GDM1 (cell line): ENCODE results near the gene DIP2C.
"Not testable (repeated sequence)": the region's sequence is repeated elsewhere in the genome, so short reads cannot be mapped to it uniquely, and the experiment has no call there.

Experiments
- DNase-seq: peaks from one replicate; lab custom pipeline; 2025; lab: John Stamatoyannopoulos, UW

The DIP2C gene

DNA sequence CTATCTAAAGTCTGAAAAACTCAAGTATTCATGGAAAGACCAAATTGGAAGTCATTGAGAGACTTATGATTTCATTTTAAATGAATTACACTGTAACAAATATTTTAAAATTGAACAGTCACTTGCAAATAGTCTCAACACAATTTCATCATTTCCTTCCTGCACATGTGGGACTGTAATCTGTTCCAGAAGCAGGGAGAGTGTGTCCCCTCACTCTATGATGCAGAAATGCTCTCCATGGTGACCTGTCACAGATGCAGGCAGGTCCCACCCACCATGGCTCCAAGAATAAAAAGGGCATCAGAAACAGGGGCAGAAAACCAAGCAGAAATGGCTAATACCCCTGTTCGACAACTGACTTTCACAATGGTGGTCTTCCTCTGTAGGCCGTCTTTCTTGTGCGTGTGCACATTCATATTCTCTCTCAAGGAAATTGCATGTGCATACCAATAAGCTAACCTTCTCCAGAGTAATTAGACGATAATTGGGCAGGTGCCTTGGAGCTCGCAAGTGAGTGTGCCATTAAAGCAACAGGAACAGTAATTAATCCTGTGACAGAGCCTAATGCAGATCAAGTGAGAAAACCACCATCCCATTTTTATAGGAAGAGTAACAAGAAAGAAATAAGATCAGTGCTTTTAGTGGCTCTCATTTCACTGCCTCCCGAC, 383.3 kb downstream of the DIP2C start:
- DNase-seq: no peak

DNA sequence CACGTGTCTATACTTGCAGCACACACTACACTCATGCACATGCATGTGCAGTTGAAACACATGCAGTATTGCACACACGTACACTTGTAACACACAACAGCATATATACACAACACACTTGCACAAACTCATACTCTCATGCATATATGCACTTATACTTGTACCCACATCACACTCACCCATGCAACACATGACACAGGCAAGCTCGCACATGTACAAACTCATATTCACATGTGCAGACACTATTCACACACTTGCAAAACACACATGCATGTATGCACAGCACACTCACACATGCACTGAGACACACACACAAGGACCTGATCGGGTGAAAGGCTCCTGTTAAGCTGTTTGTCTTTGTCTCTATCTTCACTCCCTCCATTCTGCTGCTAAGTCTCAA, 384.4 kb downstream of the DIP2C start:
- no peak for DNase-seq

DNA sequence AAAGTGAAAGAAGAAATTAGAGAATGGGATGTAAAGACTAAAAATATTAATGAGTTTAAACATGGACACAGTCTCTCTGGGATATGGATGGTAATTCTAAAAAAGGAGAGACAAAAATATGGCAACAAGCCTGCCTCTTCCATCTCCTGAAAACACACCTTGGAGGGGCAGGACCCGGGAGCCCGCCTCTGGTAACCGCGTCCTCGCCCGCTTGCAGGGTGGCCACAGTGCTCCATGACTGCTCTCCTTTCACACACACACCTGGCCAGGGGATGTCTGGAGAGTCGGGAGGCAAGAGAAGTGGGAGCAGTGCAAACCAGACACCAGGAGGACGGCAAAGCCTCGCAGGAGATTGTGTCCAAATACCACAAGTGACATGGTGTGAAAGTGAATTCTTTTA, 387.9 kb downstream of the DIP2C start:
- no peak for DNase-seq

DNA sequence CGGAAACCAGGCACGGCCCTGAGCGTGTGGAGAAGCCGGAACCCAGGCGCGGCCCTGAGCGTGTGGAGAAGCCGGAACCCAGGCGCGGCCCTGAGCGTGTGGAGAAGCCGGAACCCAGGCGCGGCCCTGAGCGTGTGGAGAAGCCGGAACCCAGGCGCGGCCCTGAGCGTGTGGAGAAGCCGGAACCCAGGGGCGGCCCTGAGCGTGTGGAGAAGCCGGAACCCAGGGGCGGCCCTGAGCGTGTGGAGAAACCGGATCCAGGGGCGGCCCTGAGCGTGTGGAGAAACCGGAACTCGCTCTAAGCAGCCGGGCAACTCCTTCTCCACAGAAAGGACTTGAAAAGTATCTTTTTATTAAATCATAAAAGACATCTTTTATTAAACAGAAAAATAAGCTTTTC, 388.9 kb downstream of the DIP2C start:
- DNase-seq: not testable (repeated sequence)

DNA sequence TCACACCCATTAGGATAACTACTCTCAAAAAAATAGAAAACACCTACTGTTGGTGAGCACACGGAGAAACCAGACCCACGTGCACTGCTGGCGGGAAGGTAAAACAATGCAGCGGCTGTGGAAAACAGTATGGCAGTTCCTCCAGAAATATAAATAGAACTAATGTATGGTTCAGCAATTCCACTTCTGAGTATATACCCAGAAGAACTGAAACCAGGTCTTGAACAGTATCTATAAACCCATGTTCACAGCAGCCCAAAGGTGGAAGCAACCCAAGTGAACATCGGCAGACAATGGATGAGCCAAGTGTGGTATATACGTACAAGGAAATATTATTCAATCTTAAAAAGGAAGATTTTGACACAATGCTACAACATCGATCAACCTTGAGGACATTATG, 389.5 kb downstream of the DIP2C start:
- DNase-seq: no peak

DNA sequence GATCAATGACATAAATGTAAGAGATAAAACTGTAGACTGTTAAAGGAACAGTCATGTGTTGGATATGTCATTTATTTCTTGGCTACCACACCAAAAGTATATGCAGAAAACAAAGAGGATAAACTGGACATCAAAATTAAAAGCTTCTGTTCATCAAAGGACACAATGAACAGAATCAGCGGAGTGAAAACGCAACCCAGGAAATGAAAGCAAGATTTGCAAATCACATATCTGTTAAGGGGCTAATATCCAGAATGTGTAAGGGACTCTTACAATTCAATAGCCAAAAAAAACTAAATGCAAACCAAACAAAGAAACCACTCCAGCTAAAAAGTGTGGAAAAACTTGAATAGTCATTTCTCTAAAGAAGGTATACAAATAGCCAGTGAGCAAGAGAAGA, 390.0 kb downstream of the DIP2C start:
- no peak for DNase-seq

DNA sequence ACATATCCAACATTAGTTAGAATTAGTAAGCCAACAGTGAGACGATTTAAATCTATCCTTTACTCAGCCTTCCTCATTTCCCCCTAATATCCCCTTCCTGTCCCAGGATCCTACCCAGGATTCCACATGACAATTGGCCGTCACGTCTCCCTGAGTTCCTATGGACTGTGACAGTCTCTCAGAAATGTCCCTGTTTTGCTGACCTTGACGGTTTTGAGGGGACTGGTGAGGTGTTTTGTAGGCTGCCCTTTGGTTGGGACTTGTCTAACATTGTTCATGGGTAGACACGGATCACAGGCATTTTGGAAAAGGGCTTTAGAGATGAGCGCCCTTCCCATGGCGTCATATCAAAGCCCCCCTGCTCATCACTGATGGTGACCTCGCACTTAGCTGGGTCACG, 391.4 kb downstream of the DIP2C start:
- no peak for DNase-seq

DNA sequence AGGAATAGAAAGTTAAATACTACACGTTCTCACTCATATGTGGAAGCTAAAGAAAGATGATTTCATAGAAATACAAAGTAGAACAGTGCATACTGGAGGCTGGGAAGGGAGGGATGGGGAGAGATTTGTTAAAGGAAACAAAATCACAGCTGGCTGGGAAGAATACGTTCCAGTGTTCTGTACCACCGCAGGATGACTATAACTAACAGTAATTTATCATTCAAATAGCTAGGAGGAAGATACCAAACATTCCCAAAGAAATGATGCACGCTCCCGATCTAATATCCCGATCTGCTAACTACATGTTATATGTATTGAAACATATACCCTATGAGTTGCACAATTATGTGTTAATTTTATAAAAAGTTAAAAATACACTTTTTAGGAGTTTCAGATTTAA, 391.9 kb downstream of the DIP2C start:
- no peak for DNase-seq

DNA sequence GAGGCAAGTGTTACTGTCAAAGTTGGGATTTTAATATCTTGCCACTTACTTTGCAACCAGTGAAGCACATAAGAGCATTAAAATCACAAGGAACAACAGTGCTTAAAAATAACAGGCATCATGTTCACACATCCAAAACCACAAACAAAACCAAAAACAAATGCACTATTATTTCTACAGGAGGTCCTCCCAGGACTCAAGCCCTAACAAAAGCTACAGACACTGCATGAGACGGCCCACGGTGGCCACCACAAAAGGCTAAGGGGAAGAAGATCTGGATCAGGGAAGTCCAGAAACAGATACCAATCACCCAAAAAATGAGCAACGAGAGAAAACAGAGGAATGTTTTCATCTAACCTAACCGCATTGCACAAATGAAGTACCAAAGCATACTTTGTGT, 395.8 kb downstream of the DIP2C start:
- DNase-seq: no peak

DNA sequence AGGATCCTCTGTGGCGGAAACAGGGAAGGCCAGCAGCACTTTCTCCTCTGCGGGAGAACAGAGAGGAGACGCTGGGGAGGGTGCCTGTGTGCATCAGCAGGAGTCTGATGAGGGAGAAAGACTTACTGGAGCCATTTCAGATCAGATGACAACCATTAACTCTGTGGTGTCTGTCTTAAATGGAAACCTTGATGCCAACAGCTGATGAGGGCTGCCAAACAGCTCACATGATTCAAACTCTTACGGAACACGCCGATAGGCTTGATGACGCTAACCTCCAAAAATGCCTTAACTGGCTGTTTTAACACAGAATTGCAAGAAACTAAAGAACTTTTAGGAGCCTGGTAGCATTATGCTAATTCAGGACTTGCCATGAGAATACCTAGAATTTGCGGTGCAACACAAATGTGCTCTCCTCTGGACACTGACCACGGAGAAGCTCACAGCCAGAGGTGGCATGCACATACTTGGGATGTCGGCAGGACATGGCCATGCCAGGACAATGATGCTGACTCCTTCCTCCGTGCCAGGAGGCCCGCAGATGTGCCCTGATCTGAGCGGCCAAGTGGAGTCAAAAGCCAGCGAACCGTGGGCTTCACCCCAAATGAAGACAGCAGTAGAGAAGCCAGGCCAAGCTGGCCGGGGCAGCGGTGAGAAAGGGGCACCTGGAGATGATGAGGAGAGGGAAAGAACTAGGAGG, 399.3 kb downstream of the DIP2C start:
- DNase-seq: no peak

DNA sequence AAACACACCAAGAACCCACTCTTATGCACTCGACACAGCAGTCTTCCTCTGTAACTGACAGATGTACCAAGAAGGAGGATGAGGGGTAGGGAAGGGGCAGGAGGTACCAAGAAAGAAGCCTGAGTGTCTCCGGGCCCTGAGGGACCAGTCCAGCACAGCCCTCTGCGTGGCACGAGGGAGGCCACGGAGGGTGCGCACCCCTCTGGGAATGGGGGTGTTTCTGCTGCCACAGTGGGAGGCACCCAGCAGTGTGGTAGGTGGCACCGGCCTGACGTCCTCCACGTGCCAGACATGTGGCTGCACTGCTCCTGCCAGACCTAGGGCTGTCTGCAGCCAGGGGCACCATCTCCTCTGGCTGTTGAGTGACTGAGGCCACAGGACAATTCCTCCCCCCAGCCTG, 399.9 kb downstream of the DIP2C start:
- no peak for DNase-seq

DNA sequence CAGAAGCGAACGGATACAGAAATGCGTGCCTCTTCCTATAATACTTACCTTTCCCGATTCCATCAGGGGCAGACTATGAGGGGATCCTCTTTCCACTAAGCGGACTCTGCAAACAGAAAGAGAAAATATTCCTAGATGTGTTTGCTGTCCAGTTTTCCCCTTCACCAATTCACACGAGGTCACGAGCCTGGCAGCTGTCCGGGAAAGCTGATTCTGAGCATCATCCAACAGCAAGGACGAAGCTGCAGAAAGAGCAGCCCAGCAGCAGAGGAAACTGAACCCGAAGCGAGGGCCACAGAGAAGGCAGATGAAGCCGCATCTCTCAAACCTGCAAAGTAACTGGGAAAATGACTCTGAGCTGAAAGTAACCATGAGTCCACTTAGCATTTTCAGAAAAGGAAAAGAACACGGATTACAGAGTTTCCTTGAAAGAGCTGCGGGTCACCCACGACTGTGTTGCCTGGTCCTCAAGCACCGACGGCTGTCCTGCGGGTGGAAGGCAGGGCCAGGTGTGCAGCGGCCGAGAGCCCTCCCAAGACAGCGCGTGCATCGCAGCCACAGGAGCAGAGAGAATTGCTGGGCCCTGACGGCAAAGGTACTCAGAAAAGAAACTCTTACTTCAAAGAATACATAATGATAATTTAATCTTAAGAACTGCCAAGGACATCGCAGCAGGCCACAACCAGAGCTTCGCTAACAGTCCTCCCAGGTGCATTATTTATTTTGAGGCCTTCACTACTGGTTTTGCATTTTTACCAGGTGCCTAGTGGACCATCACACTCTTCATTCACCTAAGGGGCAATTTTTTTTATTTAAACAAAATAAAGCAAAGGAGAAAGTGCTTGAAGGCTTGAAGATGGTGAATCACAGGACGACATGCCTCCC, 400.9 kb downstream of the DIP2C start:
- no peak for DNase-seq

DNA sequence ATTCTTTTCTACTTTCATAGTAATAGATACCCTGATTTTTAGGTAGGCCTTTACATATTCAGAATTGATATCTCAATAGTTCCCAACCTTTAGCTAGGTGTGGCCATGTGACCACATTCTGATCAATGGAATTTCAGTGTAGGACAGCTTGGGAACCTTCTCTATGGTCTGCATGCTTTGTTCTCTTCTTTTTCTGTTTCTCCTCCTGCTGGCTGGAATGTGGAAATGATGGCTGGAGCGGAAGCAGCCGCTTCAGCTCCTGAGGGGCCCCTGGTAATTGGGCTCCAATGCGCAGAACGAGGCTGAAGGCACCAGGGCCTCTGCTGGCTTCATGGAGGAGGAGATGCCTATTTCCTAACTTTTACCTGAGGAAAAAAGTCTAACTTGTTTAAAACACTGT, 401.7 kb downstream of the DIP2C start:
- no peak for DNase-seq

DNA sequence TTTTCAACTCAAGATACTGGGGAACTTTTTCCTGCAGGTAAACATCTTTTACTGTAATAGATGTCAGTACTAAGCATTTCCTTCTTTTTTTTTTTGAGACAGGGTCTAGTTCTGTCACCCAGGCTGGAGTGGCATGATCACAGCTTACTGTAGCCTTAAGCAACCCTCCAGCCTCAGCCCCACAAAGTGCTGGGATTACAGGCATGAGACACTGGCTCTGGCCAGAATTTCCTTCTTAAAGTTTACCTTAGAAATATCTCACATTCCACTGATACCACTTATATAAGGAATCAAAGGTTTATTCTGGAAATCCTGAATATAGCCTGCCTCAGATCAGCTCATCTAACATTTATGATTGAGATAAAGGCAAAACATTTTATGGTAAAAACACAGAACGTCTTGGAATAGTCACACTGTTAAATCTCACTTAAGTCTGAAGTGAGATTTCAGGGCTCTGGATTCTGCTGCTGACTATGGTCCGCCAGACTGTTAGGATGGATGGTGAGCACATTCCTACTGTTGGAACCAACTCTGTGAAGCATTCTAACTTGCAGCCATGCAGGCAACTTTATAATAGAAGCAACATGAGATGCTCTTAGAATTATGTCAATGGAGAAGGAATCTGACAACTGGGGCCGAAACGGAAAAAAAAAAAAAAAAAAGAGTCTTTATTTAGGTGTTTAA, 402.3 kb downstream of the DIP2C start:
- DNase-seq: no peak

DNA sequence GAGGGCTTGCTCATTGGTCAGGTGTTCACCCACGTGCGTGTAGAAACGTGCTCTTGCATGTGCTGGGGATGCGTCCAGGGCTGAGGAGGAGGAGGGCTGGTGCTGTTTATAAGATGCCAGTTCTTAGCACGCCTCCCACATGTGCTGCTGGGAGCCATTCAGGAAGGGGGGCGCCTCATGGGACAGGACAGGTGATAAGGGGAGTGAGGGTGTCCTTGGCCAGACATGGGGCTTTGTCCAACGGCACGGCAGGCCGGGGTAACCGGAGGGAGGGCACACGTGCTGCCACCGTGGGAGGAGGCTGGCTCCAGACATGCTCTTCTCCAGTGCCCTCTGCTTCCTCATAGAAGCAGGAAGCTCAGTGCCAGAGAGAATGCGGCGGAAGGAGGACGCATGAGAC, 404.3 kb downstream of the DIP2C start:
- DNase-seq: no peak

DNA sequence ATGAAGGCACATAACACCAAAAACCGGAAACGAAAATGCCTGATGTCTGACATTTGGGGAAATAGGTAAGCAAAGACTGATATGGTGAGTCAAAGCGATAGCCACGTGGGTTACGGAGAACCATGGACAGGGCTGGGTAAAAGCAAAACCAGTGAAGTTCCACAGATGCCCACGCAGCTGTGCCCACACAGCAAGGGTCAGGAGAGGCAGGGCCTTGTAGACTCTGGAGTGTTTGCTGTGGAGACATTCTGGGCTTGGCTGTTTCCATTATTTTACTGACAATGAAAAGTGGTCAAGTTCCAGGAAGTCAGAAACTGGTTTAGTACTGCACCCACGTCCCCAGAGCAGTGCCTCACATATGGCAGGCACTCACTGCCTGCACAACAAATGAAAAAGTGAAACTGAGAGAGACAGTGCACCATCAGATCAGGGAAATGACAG, 405.5 kb downstream of the DIP2C start:
- no peak for DNase-seq

DNA sequence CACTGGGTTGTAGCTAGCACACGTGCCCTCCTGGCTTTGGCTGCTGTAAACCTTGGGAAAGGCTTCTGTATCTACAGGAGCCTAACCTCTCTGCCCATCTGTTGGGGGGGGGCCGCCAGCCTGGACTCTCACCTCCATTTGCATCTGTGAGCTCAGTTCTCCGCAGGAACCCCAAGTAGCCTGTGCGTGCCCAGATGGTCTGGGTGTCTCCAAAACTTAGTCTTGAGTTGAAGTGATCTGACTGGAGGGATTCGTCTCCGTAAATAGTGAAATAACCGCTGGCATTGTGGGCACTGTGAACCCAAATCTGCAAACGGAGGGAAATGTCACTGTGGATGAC, 406.4 kb downstream of the DIP2C start:
- no peak for DNase-seq

DNA sequence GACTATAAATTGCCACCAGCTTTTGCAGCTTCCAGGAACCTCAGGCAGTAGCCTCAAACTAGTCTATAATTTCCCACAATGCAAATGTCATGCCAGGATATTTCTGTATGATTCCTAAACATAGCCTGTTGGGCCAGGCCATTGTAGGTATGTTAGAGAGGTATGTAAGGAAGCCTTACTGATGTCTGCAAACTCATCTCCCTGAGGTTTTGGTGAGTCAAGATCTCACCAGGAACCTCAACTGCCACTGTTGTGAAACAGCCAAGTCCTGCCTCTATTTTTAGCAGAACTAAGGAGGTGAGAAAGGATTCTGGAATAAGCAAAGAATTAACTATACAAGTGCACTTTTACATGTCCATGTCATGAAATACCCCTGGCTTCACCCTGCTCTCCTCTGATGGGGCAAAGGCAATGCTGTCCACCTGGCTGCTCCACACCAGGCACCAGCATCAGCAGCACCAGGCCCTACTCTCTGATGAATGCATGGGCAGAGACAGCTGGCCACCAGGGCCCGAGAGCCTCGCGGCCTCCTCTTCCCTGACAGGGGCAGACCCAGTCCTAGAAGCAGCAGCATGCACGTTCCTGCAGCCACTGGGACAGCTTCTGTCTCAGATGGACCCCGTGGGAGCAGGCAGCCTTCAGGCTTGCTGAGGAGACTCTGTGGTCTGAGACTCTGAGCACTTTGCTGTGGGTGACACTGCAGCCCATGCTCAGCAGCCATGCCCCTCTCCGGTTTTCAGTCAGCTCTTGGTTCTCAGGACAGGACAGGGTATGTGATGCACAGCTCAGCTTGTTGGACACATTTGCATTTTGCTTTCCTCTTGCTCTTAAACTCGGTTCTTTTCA, 407.0 kb downstream of the DIP2C start:
- no peak for DNase-seq

DNA sequence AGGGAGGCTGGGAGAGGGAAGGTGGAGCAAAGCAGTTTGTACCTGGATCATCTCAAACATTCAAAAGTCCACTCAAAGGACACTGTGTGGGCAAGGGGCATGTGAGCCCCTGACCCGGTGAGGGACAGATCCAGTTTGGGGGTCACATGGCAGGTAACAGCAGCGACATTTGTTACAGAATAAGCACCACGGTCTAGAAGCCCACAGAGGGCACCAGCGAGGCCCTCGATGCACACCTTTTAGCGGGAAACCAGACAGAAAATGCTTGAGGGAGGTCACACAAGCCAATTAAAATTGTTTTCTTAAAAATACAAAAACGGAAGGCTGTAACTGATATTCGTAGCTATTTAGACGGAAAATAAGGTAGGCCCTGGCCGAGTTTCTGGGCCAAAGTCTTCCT, 409.8 kb downstream of the DIP2C start:
- no peak for DNase-seq

DNA sequence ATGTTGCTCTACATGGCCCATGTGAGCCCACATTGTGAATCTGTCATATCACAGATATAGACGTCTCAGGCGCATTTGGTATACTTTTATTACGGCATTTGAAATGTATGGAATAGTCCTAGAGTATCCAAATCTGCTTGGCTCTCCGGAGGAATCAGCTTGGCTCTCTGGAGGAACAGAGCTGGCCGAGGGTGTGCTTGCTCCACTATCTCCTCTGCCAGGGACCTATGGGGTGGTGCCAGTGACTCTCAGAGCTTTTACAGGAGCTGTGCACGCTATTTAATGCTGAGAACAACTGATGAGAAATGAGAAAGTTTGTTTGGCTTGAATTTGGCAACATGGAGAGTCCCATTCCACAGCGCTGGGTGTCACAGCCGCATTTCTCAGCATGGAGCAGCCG, 410.2 kb downstream of the DIP2C start:
- DNase-seq: no peak

DNA sequence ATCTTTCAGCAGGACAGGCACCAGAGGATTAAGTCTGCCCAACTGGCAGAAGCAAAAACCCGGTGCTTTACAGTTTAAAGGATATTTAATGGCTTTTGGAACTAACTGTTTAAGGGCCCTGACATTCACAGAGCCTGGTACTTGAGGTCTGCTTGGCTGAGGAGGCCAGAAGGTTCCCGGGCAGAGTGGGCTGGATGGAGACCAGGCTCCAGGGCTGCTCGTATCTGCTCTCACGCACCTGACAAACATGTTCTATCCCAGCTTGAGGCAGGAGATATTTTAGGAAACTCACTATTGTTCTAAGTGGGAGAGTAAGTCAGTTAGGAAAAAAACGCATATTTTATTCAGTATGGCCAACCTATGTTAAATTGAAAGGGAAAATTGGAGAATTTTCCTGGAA, 410.8 kb downstream of the DIP2C start:
- no peak for DNase-seq

DNA sequence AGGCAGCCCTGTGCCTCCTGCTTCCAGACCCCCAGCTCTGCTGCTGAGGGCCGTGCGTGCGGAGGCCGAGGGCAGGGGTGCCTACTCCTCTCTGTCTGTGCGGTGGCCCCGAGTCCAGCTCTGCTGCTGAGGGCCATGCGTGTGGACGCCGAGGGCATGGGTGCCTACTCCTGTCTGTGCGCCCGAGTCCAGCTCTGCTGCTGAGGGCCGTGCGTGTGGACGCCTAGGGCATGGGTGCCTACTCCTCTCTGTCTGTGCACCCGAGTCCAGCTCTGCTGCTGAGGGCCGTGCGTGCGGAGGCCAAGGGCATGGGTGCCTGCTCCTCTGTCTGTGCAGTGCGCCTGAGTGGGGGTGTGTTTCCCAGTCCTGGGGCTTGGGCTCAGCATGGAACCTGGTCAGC, 411.5 kb downstream of the DIP2C start:
- DNase-seq: no peak
